Epithelial cell of proximal tubule (primary cell): Measurements from ENCODE around the gene CER1. TPM values are rescaled to one million over a fixed set of nuclear protein-coding genes. Genes with fewer than 3 reads are reported as not detected.

ENCODE experiments used
- DNase-seq: peaks from one replicate; pipeline ENCODE4 v3.0.0-alpha.2; 2011; ENCODE audit warnings: low read depth
- H3K4me3 ChIP-seq: 2 replicates; pipeline ENCODE4 v1.5.1; 2011; ENCODE audit warnings: low read depth, mild to moderate bottlenecking, low read length
- CTCF ChIP-seq: conservative IDR thresholded peaks from 2 replicates; pipeline ENCODE4 v1.5.1; 2012; ENCODE audit warnings: low read depth, mild to moderate bottlenecking, low read length
- total RNA-seq: library from RNA; depleted of rRNA; stranded (reverse); fragments of >200 nt; gene quantifications from 2 replicates; pipeline ENCODE4 v1.2.3, GENCODE V29; 2015

CER1 gene
- total RNA-seq, 1 donor from 2014 or later: not detected

- TF ChIP-seq CTCF: no peak
- DNase-seq: no peak
- H3K4me3 ChIP-seq: no peak overlapping the region
Observed at GRCh38 chr9:14747111-14747510, 24.6 kb upstream of the CER1 start.

- no peak for TF ChIP-seq CTCF
- no peak overlapping the region for H3K4me3 ChIP-seq
- no peak for DNase-seq
Observed at GRCh38 chr9:14746626-14747025, 24.1 kb upstream of the CER1 start.

GRCh38 chr9:14744768-14745167 is 22.2 kb upstream of the CER1 start:
- no peak for DNase-seq
- no peak overlapping the region for H3K4me3 ChIP-seq
- no peak for TF ChIP-seq CTCF

- DNase-seq: no peak
- no peak for TF ChIP-seq CTCF
- H3K4me3 ChIP-seq: no peak overlapping the region
Observed at GRCh38 chr9:14741369-14741768, 18.8 kb upstream of the CER1 start.

GRCh38 chr9:14733133-14733532 is 10.6 kb upstream of the CER1 start:
- no peak for DNase-seq
- H3K4me3 ChIP-seq: no peak overlapping the region
- no peak for TF ChIP-seq CTCF

- no peak overlapping the region for H3K4me3 ChIP-seq
- TF ChIP-seq CTCF: no peak
- DNase-seq: no peak
Observed at GRCh38 chr9:14731294-14731981, 8.9 kb upstream of the CER1 start.

GRCh38 chr9:14730461-14730898 is 7.9 kb upstream of the CER1 start:
- TF ChIP-seq CTCF: no peak
- DNase-seq: no peak
- H3K4me3 ChIP-seq: no peak overlapping the region
